Right atrium auricular region (tissue), 2 donors: ENCODE data around the gene KNG1. TPM values are rescaled to one million over a fixed set of nuclear protein-coding genes. Genes with fewer than 3 reads are reported as not detected.

Experiments used
- DNase-seq: peaks from one replicate; pipeline ENCODE4 v3.0.0-alpha.2; 2019; ENCODE audit warnings: low spot score
- H3K27ac ChIP-seq, 2 donors: fragments of 200-600 bp; sonication (generic); 1 replicate in 1 of 2; 2 replicates in 1 of 2; pipeline ENCODE4 v1.5.1; 2016 to 2019
- H3K27me3 ChIP-seq, 2 donors: fragments of 200-600 bp; sonication (generic); one replicate each; pipeline versions ENCODE4 v1.5.1 to v1.6.0; 2017 to 2019
- H3K36me3 ChIP-seq: fragments of 200-600 bp; sonication (generic); one replicate; pipeline ENCODE4 v1.5.1; 2016
- H3K4me1 ChIP-seq, 2 donors: fragments of 200-600 bp; sonication (generic); one replicate each; pipeline versions ENCODE4 v1.5.1 to v1.6.0; 2017 to 2019
- H3K4me3 ChIP-seq, 2 donors: fragments of 200-600 bp; sonication (generic); 1 replicate in 1 of 2; 2 replicates in 1 of 2; pipeline ENCODE4 v1.5.1; 2017 to 2019; ENCODE audit warnings: mild to moderate bottlenecking in 1 of 2, moderate library complexity in 1 of 2
- H3K9me3 ChIP-seq, 2 donors: fragments of 200-600 bp; sonication (generic); one replicate each; pipeline ENCODE4 v1.5.1; 2019
- microRNA counts, 2 donors: library from miRNA; unstranded; fragments of <30 nt; microRNA quantifications; one replicate each; lab custom pipeline; 2016 to 2017
- microRNA-seq, 2 donors: library from miRNA; unstranded; fragments of <30 nt; microRNA quantifications; one replicate each; pipeline ENCODE4, GENCODE V29; 2016 to 2017; ENCODE audit warnings: borderline number of aligned reads in 2 of 2, borderline replicate concordance in 1 of 2
- total RNA-seq, 2 donors: library from RNA; depleted of rRNA; stranded (reverse); fragments of >200 nt; gene quantifications; one replicate each; pipeline ENCODE4 v1.1.0, GENCODE V29; 2016
- TF ChIP-seq, protein P1 (sequence below), 2 donors: fragments of 200-600 bp; sonication (generic); IDR thresholded peaks; one replicate each; pipeline ENCODE4 v1.5.1; 2019; ENCODE audit warnings: antibody characterized with exemption in 2 of 2

Gene KNG1
- total RNA-seq, 2 donors from 2014 or later: 0.59 TPM; not detected in 1

DNA sequence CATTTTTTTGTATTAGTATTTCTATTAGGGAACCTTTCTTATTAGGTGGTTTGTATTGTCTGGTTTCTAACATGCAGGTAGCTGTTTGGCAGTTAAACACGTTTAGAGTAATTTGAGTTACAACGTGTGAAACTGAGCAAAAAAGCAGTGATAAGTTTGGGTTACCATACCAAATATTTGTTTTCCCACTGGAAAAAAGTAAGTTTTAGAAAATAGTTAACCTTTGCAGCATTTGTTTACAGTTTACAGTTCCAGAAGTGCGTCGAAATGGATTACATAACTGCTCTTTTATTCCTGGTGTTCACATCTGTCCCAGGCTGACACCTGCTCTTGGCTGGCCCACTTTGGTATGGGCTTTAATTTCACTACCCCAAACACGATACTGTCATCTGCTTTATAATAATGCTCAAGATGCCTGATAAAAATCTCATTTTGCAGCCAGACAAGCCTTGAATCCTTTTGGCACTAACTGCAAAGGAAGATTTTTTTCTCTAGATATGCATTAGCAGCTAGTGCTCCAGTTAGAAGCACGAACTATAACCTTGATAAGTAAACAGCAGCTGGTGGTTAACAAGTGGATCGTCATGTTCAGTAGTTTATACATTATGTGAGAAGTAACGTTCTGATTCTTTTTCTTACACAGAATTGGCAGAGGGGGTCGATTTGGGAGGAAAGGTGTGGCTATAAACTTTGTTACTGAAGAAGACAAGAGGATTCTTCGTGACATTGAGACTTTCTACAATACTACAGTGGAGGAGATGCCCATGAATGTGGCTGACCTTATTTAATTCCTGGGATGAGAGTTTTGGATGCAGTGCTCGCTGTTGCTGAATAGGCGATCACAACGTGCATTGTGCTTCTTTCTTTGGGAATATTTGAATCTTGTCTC is 71.6 kb downstream of the KNG1 start:
- no peak overlapping the region for H3K4me3 ChIP-seq
- H3K4me1 ChIP-seq: peaks cover 0 to 36% of the 10 kb centered on the region in 2 donors
- H3K27me3 ChIP-seq: no peaks in the 10 kb centered on the region
- no peaks in the 10 kb centered on the region for H3K9me3 ChIP-seq
- no peak for DNase-seq
- H3K27ac ChIP-seq: no peak overlapping the region
- peaks cover 67% of the 10 kb centered on the region for H3K36me3 ChIP-seq
- TF ChIP-seq, protein P1, sequence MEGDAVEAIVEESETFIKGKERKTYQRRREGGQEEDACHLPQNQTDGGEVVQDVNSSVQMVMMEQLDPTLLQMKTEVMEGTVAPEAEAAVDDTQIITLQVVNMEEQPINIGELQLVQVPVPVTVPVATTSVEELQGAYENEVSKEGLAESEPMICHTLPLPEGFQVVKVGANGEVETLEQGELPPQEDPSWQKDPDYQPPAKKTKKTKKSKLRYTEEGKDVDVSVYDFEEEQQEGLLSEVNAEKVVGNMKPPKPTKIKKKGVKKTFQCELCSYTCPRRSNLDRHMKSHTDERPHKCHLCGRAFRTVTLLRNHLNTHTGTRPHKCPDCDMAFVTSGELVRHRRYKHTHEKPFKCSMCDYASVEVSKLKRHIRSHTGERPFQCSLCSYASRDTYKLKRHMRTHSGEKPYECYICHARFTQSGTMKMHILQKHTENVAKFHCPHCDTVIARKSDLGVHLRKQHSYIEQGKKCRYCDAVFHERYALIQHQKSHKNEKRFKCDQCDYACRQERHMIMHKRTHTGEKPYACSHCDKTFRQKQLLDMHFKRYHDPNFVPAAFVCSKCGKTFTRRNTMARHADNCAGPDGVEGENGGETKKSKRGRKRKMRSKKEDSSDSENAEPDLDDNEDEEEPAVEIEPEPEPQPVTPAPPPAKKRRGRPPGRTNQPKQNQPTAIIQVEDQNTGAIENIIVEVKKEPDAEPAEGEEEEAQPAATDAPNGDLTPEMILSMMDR (IDR thresholded peaks at IDR 0.05): no peak

DNA sequence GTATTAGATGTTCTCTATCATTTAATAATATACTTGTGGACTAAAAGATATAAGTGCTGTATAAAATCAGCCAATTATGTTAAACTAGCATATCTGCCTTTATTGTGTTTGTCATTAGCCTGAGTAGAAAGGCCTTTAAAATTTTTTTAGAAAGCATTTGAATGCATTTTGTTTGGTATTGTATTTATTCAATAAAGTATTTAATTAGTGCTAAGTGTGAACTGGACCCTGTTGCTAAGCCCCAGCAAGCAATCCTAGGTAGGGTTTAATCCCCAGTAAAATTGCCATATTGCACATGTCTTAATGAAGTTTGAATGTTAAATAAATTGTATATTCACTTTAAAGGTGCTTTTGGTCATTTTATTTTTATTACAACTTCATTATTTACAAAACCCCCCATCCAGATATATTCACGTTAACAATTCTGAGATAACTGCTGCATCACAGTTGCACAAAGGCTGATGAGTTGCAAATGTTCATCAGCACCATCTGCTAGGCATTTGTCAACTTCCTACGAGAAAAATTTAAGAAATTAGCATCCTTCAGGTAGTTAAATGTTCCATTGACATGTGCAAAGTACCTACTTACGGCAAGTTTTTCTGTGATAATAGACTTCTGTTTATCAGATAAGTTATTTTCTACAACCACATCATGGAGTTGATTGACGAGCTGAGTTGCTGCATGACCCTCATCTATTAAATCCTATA is 72.5 kb downstream of the KNG1 start:
- no peak overlapping the region for H3K4me3 ChIP-seq
- no peak overlapping the region for H3K27ac ChIP-seq
- H3K4me1 ChIP-seq: peaks cover 0 to 34% of the 10 kb centered on the region in 2 donors
- no peaks in the 10 kb centered on the region for H3K27me3 ChIP-seq
- TF ChIP-seq, protein P1 (IDR thresholded peaks at IDR 0.05): no peak
- peaks cover 57% of the 10 kb centered on the region for H3K36me3 ChIP-seq
- H3K9me3 ChIP-seq: no peaks in the 10 kb centered on the region
- DNase-seq: no peak

DNA sequence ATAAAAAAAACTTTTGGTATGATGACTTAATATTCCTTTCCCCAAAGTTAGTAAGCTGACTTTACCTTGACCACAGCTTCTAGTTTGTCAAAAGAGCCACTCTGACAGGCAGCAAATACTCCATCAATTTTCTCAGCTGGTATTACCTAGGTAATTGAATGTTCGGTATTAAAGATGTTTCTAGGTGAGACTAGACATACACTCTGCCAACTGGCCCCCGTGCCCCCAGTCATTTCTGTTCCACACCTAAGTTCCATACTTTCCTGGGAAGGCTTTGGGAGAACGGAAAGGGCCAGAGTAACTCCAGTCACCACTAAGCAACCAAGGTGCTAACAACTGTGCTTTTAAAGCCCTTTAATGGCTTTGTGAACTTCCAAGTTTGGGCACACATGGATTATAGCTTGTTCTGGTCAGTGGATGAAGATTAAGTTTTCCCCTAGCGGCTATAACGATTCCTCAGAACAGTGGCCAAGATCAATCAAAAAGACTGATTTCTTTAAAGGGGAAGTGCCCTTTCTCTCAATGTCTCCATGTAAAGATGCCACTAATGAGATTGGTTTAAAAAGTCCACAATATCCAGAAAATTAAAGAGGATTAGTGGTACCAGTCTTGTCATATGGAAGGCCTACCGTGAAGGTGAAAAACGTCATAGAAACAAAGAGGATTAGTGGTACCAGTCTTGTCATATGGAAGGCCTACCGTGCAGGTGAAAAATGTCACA is 73.3 kb downstream of the KNG1 start:
- Histone ChIP-seq H3K4me1 (peaks cover 0 to 26% of the 10 kb centered on the region in 2 donors), H3K27ac (no peak overlapping the region), H3K4me3 (no peak overlapping the region), H3K36me3 (peaks cover 50% of the 10 kb centered on the region), H3K9me3 (no peaks in the 10 kb centered on the region), H3K27me3 (no peaks in the 10 kb centered on the region)
- no peak for DNase-seq
- TF ChIP-seq, protein P1 (IDR thresholded peaks at IDR 0.05): no peak

MicroRNAs encoded within 50 kb of the gene (microRNA counts, 767-probe panel; counts per million panel counts)
- 0 to 1,658 counts per million in 2 donors for microRNA hsa-miR-1248 (lab: Ali Mortazavi, UCI)

Small RNAs within 50 kb of the gene (microRNA-seq; reads per million reads assigned to microRNA genes)
- gene MIR1248: 1.4 to 7.8 reads per million in 2 donors

Other genes with a start within 250 kb of the KNG1 start
- gene CRYGS, start 173.0 kb upstream of the KNG1 start, total RNA-seq: under 1 TPM in 1 of 2 donors, not detected in 1; 0.67 TPM
- gene TBCCD1, start 150.0 kb upstream of the KNG1 start, total RNA-seq: 10 to 100 TPM in 1 of 2 donors, 1 to 10 TPM in 1; 8.6 to 10.3 TPM
- 10 to 100 TPM; 39.1 to 39.3 TPM for gene DNAJB11, start 146.6 kb upstream of the KNG1 start, total RNA-seq
- gene AHSG, start 104.3 kb upstream of the KNG1 start, total RNA-seq: not detected
- not detected for gene FETUB, start 77.0 kb upstream of the KNG1 start, total RNA-seq
- gene HRG, start 51.3 kb upstream of the KNG1 start, total RNA-seq: not detected
- 100 to 1,000 TPM; 302 to 323 TPM for gene EIF4A2, start 66.2 kb downstream of the KNG1 start, total RNA-seq
- 1 to 10 TPM; 7.2 to 8.9 TPM for gene RFC4, start 89.1 kb downstream of the KNG1 start, total RNA-seq
- 10 to 100 TPM in 1 of 2 donors, 1 to 10 TPM in 1; 2.4 to 19.1 TPM for gene ADIPOQ, start 125.4 kb downstream of the KNG1 start, total RNA-seq
- 10 to 100 TPM; 55.1 to 94.3 TPM for gene ST6GAL1, start 213.2 kb downstream of the KNG1 start, total RNA-seq